HG03095 (cell line): Measurements from ENCODE around the gene ACER2.
"Not testable (repeated sequence)": the region's sequence is repeated elsewhere in the genome, so short reads cannot be mapped to it uniquely, and the experiment has no call there.

Source experiments
- ATAC-seq: cut with Tn5 transposase; IDR thresholded peaks from one replicate; pipeline ENCODE4 v1.9.1; 2021; ENCODE audit warnings: moderate library complexity; ENCODE audit not compliant: unreplicated experiment

ACER2 gene

GRCh38 chr9:19408316-19408692 lies 505 bp upstream of the ACER2 start:
- ATAC-seq, result peak; percentile 5

GRCh38 chr9:19409401-19410194 lies 789 bp downstream of the ACER2 start:
- ATAC-seq, result peak; percentile 20

DNA sequence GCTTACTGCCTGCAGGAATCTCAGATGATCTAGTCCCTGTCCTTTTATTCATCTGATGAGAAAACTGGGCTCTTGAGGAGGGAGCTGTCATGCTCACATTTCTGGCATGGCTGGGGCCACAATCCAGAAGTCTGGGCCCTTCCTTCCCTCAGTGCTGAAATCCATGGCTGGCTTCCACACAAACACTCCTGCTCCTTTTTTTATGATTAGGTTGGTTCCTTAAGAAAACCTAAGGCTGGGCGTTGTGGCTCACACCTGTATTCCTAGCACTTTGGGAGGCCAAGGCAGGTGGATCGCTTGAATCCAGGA lies 1.3 kb downstream of the ACER2 start:
- no peak for ATAC-seq

DNA sequence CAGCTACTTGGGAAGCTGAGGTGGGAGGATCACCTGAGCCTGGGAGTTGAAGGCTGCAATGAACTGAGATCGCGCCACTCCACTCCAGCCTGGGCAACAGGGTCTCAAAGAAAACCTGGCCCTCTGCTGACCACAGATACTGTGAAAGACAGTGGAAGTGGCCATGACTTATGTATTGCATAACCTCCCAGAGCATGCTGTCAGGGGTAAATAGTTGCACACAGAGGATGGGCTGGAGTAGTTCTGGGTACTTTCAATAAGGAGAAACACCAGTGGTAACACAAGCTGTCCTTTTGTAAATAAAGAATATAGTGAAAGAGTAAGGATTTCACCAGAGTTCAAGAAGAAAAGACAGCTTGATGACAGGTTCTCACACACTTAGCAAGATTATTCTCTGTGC lies 1.8 kb downstream of the ACER2 start:
- no peak for ATAC-seq

GRCh38 chr9:19411316-19411715 lies 2.5 kb downstream of the ACER2 start:
- ATAC-seq, result no peak

- ATAC-seq, result not testable (repeated sequence)
Measured at GRCh38 chr9:19413456-19413855, 4.6 kb downstream of the ACER2 start.

GRCh38 chr9:19416143-19416542 lies 7.3 kb downstream of the ACER2 start:
- no peak for ATAC-seq

GRCh38 chr9:19420877-19421276 lies 12.1 kb downstream of the ACER2 start:
- no peak for ATAC-seq

DNA sequence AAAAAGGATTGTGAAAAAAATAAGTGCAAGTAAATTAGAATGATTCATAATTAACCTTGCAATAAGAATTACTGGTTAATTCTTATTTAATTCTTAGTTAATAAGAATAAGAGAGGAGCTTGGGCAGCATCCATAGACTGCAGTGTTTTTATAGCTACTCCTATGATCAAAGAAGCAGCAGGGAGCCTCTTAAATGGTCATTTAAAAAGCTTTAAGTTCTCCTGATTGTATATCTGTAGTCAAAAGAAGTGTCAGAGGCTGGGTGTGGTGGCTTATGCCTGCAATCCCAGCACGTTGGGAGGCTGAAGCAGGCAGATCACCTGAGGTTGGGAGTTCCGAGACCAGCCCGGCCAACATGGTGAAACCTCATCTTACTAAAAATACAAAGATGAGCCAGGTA lies 14.4 kb downstream of the ACER2 start:
- no peak for ATAC-seq

DNA sequence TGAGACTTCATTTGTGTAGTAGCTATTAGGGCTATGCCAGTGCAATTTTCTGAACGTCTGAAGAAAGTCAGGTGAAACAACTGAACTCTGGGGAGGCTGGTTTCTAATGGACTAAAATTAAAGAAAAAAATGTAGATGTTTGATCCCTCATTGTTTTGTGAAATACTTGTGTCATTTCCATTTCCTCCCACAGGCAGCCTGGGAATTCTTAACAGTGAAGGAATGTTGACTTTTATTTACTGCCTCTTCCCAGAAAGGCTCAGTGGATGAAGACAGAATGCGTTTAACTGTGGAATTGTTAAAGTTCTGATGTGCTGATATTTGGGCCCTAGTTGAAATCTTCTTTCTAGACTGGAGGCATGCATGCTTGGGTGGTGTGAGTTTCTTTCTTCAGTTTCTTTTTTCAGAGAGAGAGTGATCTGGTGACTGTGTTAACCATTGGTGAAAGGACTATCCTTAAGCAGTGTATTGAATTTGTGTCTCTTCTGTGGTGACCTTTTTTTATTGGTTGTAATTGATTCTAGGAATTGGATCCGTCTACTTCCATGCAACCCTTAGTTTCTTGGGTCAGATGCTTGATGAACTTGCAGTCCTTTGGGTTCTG lies 15.5 kb downstream of the ACER2 start:
- ATAC-seq, result peak; percentile 87

GRCh38 chr9:19429595-19429994 lies 20.8 kb downstream of the ACER2 start:
- ATAC-seq, result no peak

DNA sequence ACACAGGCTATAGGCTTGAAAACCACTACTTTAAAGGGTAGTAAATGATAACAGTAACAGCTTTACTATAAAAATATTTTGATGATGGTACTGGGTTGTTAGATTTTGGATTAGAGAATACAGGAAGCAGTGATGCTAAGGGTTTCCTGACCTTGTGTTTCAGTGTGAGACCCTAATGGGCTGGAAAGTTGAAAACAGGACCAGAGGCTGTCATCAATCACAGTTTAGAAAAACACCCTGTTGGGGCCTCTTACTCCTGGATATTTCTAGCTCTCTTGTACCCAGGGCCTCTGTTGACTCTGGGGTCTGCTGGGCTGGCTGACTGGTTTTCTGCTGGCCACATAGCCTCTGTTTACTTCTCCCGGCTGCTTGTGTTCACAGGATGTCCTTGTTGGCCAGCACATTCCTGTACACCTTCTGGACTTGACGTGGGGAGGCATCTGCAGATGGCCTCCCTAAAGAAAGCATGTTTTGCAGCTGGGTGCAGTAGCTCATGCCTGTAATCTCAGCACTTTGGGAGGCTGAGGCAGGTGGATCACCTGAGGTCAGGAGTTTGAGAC lies 21.5 kb downstream of the ACER2 start:
- no peak for ATAC-seq

DNA sequence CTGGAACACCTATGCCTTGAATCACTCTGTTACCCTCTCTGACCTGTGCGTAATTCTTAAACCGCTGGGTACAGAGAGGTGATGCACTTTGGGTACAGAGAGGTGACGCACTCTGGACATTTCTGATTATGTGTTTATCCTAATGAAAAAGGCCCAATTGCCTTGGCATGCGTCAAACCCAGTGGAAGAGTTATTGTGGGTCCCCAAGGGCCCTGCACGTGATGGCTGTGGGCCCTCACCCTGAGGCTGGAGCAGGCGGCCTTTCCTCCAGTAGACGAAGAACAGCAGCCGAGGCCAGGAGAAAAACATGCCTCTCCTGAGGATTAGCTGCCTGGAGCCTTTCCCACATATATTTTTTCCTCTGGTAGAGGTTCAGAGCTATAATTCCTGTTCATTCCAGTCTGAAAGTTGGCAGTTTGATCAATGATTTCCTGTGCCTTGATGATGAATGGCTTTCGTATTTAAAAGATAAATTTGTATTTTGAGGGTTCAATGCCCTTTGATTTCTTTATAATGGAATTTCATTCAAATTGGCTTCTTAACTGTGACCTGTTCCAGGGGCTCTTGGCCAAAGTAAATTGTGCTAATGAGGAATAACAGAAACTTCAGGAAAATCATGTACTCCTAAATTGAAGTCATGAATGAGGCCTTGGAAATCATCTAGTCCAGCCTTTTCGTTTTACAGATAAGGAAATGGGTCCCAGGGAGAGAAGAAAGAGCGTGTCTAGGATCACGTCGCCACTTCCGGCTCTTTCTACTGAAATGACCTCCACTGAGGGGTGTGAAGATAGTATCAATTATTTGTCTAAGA lies 22.8 kb downstream of the ACER2 start:
- ATAC-seq, result no peak

DNA sequence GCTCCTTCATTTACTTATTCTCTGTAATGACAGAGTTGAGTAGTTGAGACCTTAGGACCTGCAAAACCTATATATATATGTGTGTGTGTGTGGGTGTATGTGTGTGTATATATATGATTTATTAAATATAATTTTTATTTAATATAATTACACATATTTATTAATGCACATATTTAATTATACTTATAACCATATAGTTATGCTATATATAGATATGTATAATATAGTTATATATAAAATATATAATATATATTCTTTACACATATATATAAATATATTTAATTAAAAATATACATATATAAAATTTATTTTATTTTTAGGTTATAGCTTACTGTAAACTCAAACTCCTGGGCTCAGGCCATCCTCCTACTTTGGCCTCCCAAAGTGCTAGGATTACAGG lies 23.7 kb downstream of the ACER2 start:
- ATAC-seq, result no peak

DNA sequence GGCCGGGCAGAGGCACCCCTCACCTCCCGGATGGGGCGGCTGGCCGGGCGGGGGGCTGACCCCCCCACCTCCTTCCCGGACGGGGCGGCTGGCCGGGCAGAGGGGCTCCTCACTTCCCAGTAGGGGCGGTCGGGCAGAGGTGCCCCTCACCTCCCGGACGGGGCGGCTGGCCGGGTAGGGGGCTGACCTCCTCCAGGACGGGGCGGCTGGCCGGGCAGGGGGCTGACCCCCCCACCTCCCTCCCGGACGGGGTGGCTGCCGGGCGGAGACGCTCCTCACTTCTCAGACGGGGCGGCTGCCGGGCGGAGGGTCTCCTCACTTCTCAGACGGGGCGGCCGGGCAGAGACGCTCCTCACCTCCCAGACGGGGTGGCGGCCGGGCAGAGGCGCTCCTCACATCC lies 24.9 kb downstream of the ACER2 start:
- ATAC-seq, result not testable (repeated sequence)

- ATAC-seq, result no peak
Measured at GRCh38 chr9:19440376-19440775, 31.6 kb downstream of the ACER2 start.

- ATAC-seq, result peak; percentile 11
Measured at GRCh38 chr9:19440823-19441580, 32.2 kb downstream of the ACER2 start.

- peak; percentile 86 for ATAC-seq
Measured at GRCh38 chr9:19441730-19442129, 32.9 kb downstream of the ACER2 start.

- ATAC-seq, result no peak
Measured at GRCh38 chr9:19442240-19442639, 33.4 kb downstream of the ACER2 start.

- ATAC-seq, result no peak
Measured at GRCh38 chr9:19445452-19445851, 36.6 kb downstream of the ACER2 start.

GRCh38 chr9:19446361-19446861 lies 37.6 kb downstream of the ACER2 start:
- ATAC-seq, result no peak
